ENCODE data around the gene HOMER1. TPM values are rescaled to one million over a fixed set of nuclear protein-coding genes. Genes with fewer than 3 reads are reported as not detected.

Gene HOMER1
- total and polyA plus RNA-seq, 7 experiments from 2014 or later = 0.83 to 4.3 (median 2.6) TPM

DNA sequence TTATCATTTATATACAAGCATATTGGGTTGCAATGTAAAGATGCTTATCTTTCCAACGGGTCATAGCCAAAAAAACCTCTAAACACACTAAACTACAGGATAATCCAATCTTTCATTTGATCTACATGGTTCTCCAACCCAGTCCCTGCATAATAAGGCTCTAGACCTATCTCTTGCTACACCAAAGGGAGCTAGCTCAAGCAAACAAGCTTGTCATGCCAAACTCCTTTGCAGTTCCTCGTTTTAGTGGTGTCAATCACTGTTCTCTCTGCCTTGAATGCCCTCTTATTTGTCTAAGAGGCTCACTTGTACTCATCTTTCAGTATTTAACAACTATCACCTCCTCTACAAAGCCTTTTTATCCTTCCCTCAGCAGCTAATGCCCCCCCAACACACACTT is 5.6 kb downstream of the HOMER1 start:
- ATAC-seq (no peak), DNase-seq (no peak)
- H3K4me1 Mint-ChIP-seq = peaks cover 0 to 27% (median 20%) of the 10 kb centered on the region in 7 donors
- no peak overlapping the region for H3K4me3 Mint-ChIP-seq
- H3K36me3 Mint-ChIP-seq = peaks cover 0 to 3% (median 0%) of the 10 kb centered on the region in 5 donors
- H3K27me3 ChIP-seq (ENCODE audit: control insufficient read depth in 2 of 2, insufficient read depth in 2 of 2, low read length in 2 of 2) = peaks cover 0 to 7% of the 10 kb centered on the region in 2 donors
- no peak overlapping the region for H3K27ac ChIP-seq (ENCODE audit: low read depth, low read length)
- CTCF ChIA-PET = no interaction called here
- H3K27ac Mint-ChIP-seq = no peak overlapping the region
- intact Hi-C loops (cut with micrococcal nuclease) = no loop called here
- H3K4me1 ChIP-seq (ENCODE audit: control insufficient read depth in 2 of 2, insufficient read depth in 2 of 2, low read length in 2 of 2) = peaks cover 0 to 13% of the 10 kb centered on the region in 2 donors
- H3K4me3 ChIP-seq (ENCODE audit: low read length) = no peak overlapping the region
- H3K36me3 ChIP-seq (ENCODE audit: control insufficient read depth in 2 of 3, insufficient read depth in 3 of 3, low read length in 3 of 3) = no peaks in the 10 kb centered on the region
- POLR2A ChIA-PET = interaction anchor here (0.8 kb wide), 1 partner anchor 9 kb away, joined by 3 read pairs; no protein-coding TSS in a partner anchor
- H3K9me3 Mint-ChIP-seq = peaks cover 0 to 1% (median 0%) of the 10 kb centered on the region in 11 donors
- H3K9me3 ChIP-seq (ENCODE audit: control insufficient read depth in 2 of 3, low read length in 3 of 3) = no peaks in the 10 kb centered on the region
- peaks cover 0 to 32% (median 27%) of the 10 kb centered on the region in 5 donors for H3K27me3 Mint-ChIP-seq

DNA sequence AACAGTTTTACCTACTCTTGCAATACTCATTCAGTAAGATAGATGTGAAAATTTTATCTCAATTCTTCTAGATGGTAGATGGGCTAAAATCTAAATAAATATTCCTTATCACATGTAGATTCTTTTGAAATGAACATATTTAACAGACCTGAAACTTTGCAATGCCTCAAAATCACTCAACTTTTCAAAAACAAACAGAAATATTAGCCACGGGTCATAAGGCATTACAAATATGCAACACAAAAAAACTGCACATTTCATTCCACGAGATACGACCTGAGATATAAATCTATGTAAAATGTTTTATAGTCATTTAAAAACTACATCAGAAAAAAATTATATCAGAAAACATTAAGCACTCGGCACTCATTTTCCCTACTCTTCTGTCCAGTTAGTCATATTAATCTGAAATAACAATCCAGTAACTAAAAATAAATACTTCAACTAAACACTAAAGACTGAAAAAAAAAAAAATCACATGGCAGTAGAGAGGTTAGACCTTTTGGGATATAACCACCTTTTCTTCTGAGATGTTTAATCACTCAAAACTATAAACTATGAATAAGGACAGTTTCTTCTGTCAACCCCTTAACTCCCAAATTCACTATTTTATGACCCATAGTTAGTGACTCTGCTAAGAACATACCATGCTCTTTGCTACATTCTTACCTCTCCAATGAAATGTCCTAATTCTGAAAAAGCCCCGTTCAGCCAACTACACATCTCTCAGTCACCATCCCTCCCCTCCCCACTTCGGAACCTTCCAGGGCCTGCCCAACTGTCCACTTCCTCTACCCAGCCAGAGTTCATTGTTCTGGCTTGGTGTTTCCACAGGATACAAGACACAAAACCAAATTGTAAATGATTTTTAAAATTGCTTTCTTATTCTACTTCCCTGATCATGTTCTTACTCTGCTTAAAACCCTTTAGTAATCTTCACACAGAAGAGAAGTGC is 6.4 kb downstream of the HOMER1 start:
- H3K9me3 Mint-ChIP-seq = peaks cover 0 to 1% (median 0%) of the 10 kb centered on the region in 11 donors
- intact Hi-C loops (cut with micrococcal nuclease) = no loop called here
- H3K27me3 ChIP-seq (ENCODE audit: control insufficient read depth in 2 of 2, insufficient read depth in 2 of 2, low read length in 2 of 2) = no peaks in the 10 kb centered on the region
- H3K4me1 Mint-ChIP-seq = peaks cover 0 to 20% (median 13%) of the 10 kb centered on the region in 7 donors
- CTCF ChIA-PET = no interaction called here
- H3K27ac ChIP-seq (ENCODE audit: low read depth, low read length) = no peak overlapping the region
- no peaks in the 10 kb centered on the region for H3K9me3 ChIP-seq (ENCODE audit: control insufficient read depth in 2 of 3, low read length in 3 of 3)
- DNase-seq (no peak), ATAC-seq (no peak)
- no peaks in the 10 kb centered on the region for H3K36me3 ChIP-seq (ENCODE audit: control insufficient read depth in 2 of 3, insufficient read depth in 3 of 3, low read length in 3 of 3)
- H3K27ac Mint-ChIP-seq = no peak overlapping the region
- peaks cover 0 to 3% (median 0%) of the 10 kb centered on the region in 5 donors for H3K36me3 Mint-ChIP-seq
- peaks cover 0 to 25% (median 23%) of the 10 kb centered on the region in 5 donors for H3K27me3 Mint-ChIP-seq
- no peak overlapping the region for H3K4me3 ChIP-seq (ENCODE audit: low read length)
- H3K4me3 Mint-ChIP-seq = no peak overlapping the region
- POLR2A ChIA-PET = no interaction called here
- H3K4me1 ChIP-seq (ENCODE audit: control insufficient read depth in 2 of 2, insufficient read depth in 2 of 2, low read length in 2 of 2) = peaks cover 0 to 4% of the 10 kb centered on the region in 2 donors

DNA sequence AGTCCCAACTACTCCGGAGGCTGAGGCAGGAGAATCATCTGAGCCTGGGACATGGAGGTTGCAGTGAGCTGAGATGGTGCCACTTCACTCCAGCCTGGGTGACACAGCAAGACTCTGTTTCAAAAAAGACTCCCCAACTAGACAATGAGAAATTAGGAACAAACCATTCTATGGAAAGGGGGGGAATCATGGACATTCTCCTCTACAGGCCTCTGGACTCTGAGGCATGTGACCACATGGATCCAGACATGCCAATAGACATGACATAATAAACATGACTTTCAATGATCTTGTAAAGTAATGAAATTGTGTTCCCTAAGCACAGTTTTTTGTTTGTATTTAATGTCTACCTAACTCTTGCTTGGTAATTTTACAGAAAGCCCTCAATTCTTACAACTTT is 8.8 kb downstream of the HOMER1 start:
- H3K4me3 ChIP-seq (ENCODE audit: low read length) = no peak overlapping the region
- intact Hi-C loops (cut with micrococcal nuclease) = no loop called here
- DNase-seq (no peak), ATAC-seq (no peak)
- no peak overlapping the region for H3K27ac Mint-ChIP-seq
- no peak overlapping the region for H3K4me3 Mint-ChIP-seq
- no peaks in the 10 kb centered on the region for H3K4me1 ChIP-seq (ENCODE audit: control insufficient read depth in 2 of 2, insufficient read depth in 2 of 2, low read length in 2 of 2)
- peaks cover 0 to 3% (median 0%) of the 10 kb centered on the region in 5 donors for H3K36me3 Mint-ChIP-seq
- peaks cover 0 to 11% (median under 1%) of the 10 kb centered on the region in 7 donors for H3K4me1 Mint-ChIP-seq
- H3K9me3 Mint-ChIP-seq = peaks cover 0 to 1% (median 0%) of the 10 kb centered on the region in 11 donors
- H3K27ac ChIP-seq (ENCODE audit: low read depth, low read length) = no peak overlapping the region
- H3K27me3 ChIP-seq (ENCODE audit: control insufficient read depth in 2 of 2, insufficient read depth in 2 of 2, low read length in 2 of 2) = no peaks in the 10 kb centered on the region
- no peaks in the 10 kb centered on the region for H3K9me3 ChIP-seq (ENCODE audit: control insufficient read depth in 2 of 3, low read length in 3 of 3)
- ChIA-PET CTCF (interaction anchor here (0.5 kb wide), 1 partner anchor 342 kb away, joined by 3 read pairs; no protein-coding TSS in a partner anchor), POLR2A (no interaction called here)
- peaks cover 0 to 7% (median 7%) of the 10 kb centered on the region in 5 donors for H3K27me3 Mint-ChIP-seq
- no peaks in the 10 kb centered on the region for H3K36me3 ChIP-seq (ENCODE audit: control insufficient read depth in 2 of 3, insufficient read depth in 3 of 3, low read length in 3 of 3)

DNA sequence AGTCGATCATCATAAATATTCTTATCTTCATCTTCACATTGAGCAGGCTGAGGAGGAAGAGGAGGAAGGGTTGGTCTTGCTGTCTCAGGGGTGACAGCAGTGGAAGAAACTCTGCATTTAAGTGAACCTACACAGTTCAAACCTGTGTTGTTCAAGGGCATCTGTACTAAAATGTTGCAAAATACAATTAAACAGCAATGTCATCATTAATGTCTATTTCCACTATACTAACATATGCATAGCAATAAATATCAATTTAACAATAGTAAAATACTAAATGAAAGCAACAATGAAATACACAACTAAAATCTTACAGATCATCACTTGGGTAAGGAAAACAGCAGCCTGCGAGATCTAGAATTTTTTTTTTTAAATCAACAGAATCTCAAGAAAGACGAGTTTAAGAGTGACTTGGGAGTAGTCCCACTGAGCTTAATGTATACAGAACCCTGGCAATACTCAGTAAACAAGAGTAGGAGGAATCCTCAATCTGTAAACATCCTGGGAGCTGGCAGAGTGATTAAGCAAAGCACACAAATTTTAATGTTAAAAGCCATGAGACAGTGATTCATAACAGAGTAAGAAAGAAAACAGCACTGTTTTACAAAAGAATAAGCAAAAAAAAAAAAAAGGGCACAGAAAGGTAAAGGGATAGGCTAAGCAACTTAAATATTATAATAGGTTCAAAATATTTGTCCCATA is 10.0 kb downstream of the HOMER1 start:
- H3K4me3 Mint-ChIP-seq = no peak overlapping the region
- H3K4me1 Mint-ChIP-seq = peaks cover 0 to 13% (median 4%) of the 10 kb centered on the region in 7 donors
- Histone ChIP-seq H3K9me3 (ENCODE audit: control insufficient read depth in 2 of 3, low read length in 3 of 3) (no peaks in the 10 kb centered on the region), H3K27ac (ENCODE audit: low read depth, low read length) (no peak overlapping the region), H3K36me3 (ENCODE audit: control insufficient read depth in 2 of 3, insufficient read depth in 3 of 3, low read length in 3 of 3) (no peaks in the 10 kb centered on the region), H3K4me1 (ENCODE audit: control insufficient read depth in 2 of 2, insufficient read depth in 2 of 2, low read length in 2 of 2) (no peaks in the 10 kb centered on the region), H3K27me3 (ENCODE audit: control insufficient read depth in 2 of 2, insufficient read depth in 2 of 2, low read length in 2 of 2) (no peaks in the 10 kb centered on the region), H3K4me3 (ENCODE audit: low read length) (no peak overlapping the region)
- intact Hi-C loops (cut with micrococcal nuclease) = no loop called here
- H3K27ac Mint-ChIP-seq = no peak overlapping the region
- DNase-seq (no peak), ATAC-seq (no peak)
- ChIA-PET CTCF (interaction anchor here (0.8 kb wide), 1 partner anchor 650 kb away, joined by 4 read pairs; no protein-coding TSS in a partner anchor), POLR2A (interaction anchor here (1.4 kb wide), 1 partner anchor 11 kb away, joined by 8 read pairs; no protein-coding TSS in a partner anchor)
- H3K36me3 Mint-ChIP-seq = peaks cover 0 to 4% (median 0%) of the 10 kb centered on the region in 5 donors
- H3K27me3 Mint-ChIP-seq = peaks cover 0 to 7% (median 2%) of the 10 kb centered on the region in 5 donors
- H3K9me3 Mint-ChIP-seq = peaks cover 0 to 1% (median 0%) of the 10 kb centered on the region in 11 donors

DNA sequence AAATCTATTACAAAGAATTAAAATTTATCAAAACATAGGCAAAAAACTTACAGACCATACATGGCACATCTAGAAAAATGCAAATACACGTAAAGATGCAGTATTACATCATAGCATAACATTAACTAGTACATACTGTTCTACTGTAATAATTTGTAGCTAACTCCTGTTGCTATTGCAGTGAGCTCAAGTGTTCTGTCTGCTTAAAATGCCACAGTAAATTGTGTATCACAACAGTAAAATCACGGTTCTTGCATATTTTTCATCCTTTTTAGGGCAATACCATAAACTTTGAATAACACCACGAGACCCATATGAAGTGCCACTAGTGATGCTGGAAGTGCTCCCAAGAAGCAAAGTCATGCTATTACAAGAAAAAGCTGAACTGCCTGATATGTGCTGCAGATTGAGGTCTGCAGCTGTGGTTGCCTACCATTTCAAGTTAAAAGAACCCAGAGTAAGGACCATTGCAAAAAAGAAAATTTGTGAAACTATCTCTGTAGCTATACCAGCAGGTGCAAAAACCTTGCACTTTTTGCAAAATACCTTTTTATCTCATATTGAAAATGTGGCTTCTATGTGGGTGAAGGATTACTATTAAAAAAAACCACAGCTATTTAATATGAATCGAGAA is 14.2 kb downstream of the HOMER1 start:
- intact Hi-C loops (cut with micrococcal nuclease) = no loop called here
- no peak overlapping the region for H3K4me3 Mint-ChIP-seq
- no peak overlapping the region for H3K27ac ChIP-seq (ENCODE audit: low read depth, low read length)
- DNase-seq (no peak), ATAC-seq (no peak)
- no peaks in the 10 kb centered on the region for H3K36me3 ChIP-seq (ENCODE audit: control insufficient read depth in 2 of 3, insufficient read depth in 3 of 3, low read length in 3 of 3)
- CTCF ChIA-PET = no interaction called here
- H3K36me3 Mint-ChIP-seq = peaks cover 0 to 4% (median 0%) of the 10 kb centered on the region in 5 donors
- no peaks in the 10 kb centered on the region for H3K4me1 ChIP-seq (ENCODE audit: control insufficient read depth in 2 of 2, insufficient read depth in 2 of 2, low read length in 2 of 2)
- no peaks in the 10 kb centered on the region for H3K27me3 ChIP-seq (ENCODE audit: control insufficient read depth in 2 of 2, insufficient read depth in 2 of 2, low read length in 2 of 2)
- H3K4me1 Mint-ChIP-seq = peaks cover 0 to 5% (median 0%) of the 10 kb centered on the region in 7 donors
- no peaks in the 10 kb centered on the region for H3K9me3 Mint-ChIP-seq
- H3K27me3 Mint-ChIP-seq = peaks cover 0 to 8% (median 0%) of the 10 kb centered on the region in 5 donors
- no peak overlapping the region for H3K27ac Mint-ChIP-seq
- no peak overlapping the region for H3K4me3 ChIP-seq (ENCODE audit: low read length)
- H3K9me3 ChIP-seq (ENCODE audit: control insufficient read depth in 2 of 3, low read length in 3 of 3) = no peaks in the 10 kb centered on the region
- POLR2A ChIA-PET = no interaction called here

DNA sequence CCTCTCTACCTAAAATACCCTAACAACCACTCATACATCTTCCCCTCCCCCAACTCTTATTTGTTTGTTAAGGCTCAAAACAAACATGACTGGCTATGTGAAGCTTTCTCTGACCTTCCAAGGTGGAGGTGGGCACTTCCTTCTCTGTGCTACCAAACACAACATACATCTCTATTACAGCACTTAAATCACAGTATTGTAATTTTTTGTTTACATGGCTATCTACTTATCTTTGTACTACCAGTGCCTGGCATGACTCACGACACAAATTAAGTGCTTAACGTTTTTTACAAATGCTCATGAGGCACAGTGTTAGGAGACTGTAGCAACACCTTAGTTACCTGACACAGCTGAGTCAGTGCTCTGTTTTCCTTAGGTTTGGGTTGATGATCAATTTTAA is 18.6 kb downstream of the HOMER1 start:
- ChIA-PET CTCF (no interaction called here), POLR2A (no interaction called here)
- H3K4me3 ChIP-seq (ENCODE audit: low read length) = no peak overlapping the region
- H3K4me3 Mint-ChIP-seq = no peak overlapping the region
- H3K27ac ChIP-seq (ENCODE audit: low read depth, low read length) = no peak overlapping the region
- no peaks in the 10 kb centered on the region for H3K9me3 ChIP-seq (ENCODE audit: control insufficient read depth in 2 of 3, low read length in 3 of 3)
- H3K36me3 ChIP-seq (ENCODE audit: control insufficient read depth in 2 of 3, insufficient read depth in 3 of 3, low read length in 3 of 3) = no peaks in the 10 kb centered on the region
- H3K4me1 Mint-ChIP-seq = peaks cover 0 to 4% (median 0%) of the 10 kb centered on the region in 7 donors
- H3K4me1 ChIP-seq (ENCODE audit: control insufficient read depth in 2 of 2, insufficient read depth in 2 of 2, low read length in 2 of 2) = no peaks in the 10 kb centered on the region
- no peaks in the 10 kb centered on the region for H3K9me3 Mint-ChIP-seq
- DNase-seq (no peak), ATAC-seq (no peak)
- peaks cover 0 to 7% (median 0%) of the 10 kb centered on the region in 5 donors for H3K36me3 Mint-ChIP-seq
- peak overlapping the region in 1 of 9 donors; percentile 84 for H3K27ac Mint-ChIP-seq
- peaks cover 0 to 21% (median 4%) of the 10 kb centered on the region in 5 donors for H3K27me3 Mint-ChIP-seq
- no peaks in the 10 kb centered on the region for H3K27me3 ChIP-seq (ENCODE audit: control insufficient read depth in 2 of 2, insufficient read depth in 2 of 2, low read length in 2 of 2)
- intact Hi-C loops (cut with micrococcal nuclease) = no loop called here

Data from naive thymus-derived CD4-positive, alpha-beta T cell (primary cell).